ENCODE measurements around the gene MYO1D. TPM values are rescaled to one million over a fixed set of nuclear protein-coding genes. Genes with fewer than 3 reads are reported as not detected.

The MYO1D gene
- total RNA-seq, 1 experiment from 2014 or later = 23.5 TPM

DNA sequence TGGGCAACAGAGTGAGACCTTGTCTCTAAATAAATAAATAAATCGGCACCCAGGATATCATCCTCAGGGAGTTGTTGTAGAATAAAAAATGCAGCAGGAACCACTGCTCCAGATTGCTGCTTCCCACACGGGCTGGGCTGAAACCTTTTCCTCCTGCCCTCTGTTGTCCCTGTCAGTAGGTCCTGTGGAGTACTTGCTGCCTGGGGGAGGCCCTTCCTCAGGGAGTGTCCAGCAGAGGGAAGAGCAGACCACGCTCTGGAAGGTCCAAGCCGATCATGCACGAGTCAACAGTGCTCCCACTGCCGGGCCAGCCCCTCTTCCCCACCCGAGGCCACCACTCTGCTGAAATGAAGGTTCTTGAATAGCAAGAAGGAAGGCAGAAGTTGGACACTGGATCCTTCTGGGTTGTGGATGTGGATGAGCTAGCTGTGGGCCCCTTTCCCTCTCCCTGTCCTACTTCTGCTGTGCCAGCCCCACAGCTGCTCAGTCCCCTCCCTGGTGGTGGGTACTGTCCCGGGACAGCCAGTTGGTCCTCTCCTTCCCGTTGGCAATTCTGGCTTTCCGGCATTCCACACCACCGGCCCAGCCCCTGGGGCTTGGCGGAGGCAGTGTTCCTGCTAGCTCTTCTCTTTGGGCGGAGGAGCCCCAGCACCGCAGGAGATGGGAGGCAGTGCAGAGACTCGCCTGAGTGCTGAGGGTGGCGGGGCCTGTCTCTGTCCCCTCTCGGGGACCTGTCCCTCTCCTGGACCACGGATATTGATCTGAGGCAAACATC lies 379.3 kb downstream of the MYO1D start:
- ATAC-seq (peak; percentile 45), DNase-seq (peak; percentile 17)
- no TSS peak for BruUV-seq (replicated peaks)
- Histone ChIP-seq H3F3A (ENCODE audit: low read length, unreplicated experiment) (no peaks in the 10 kb centered on the region), H3K9me2 (replicated peaks; ENCODE audit: low read length) (no peaks in the 10 kb centered on the region), H3K4me1 (ENCODE audit: insufficient read depth, low read length) (peaks cover 17% of the 10 kb centered on the region), H4K20me1 (ENCODE audit: low read length) (no peaks in the 10 kb centered on the region), H2AFZ (ENCODE audit: low read length) (no peak overlapping the region), H3K4me2 (ENCODE audit: low read length) (no peak overlapping the region), H3K27ac (ENCODE audit: low read length) (peak overlapping the region; percentile 49; the same call in 1 of the 2 replicates), H3K4me3 (ENCODE audit: low read length) (no peak overlapping the region), H3K9ac (ENCODE audit: low read length) (no peak overlapping the region), H3K79me2 (ENCODE audit: low read length) (no peaks in the 10 kb centered on the region), H3K36me3 (ENCODE audit: low read depth, low read length) (no peaks in the 10 kb centered on the region), H3K9me3 (ENCODE audit: low read length) (no peaks in the 10 kb centered on the region), H3K27me3 (ENCODE audit: low read length) (no peaks in the 10 kb centered on the region)
- intact Hi-C loops (cut with micrococcal nuclease) = no loop called here
- POLR2A ChIA-PET (ENCODE audit: unreplicated experiment) = no interaction called here
- TF ChIP-seq EZH2 (IDR thresholded peaks at IDR 0.05; ENCODE audit: low read length, unreplicated experiment) (no peak), EZH2phosphoT487 (IDR thresholded peaks at IDR 0.05; ENCODE audit: borderline replicate concordance, low read length) (no peak)
- TF ChIP-seq, protein P1, sequence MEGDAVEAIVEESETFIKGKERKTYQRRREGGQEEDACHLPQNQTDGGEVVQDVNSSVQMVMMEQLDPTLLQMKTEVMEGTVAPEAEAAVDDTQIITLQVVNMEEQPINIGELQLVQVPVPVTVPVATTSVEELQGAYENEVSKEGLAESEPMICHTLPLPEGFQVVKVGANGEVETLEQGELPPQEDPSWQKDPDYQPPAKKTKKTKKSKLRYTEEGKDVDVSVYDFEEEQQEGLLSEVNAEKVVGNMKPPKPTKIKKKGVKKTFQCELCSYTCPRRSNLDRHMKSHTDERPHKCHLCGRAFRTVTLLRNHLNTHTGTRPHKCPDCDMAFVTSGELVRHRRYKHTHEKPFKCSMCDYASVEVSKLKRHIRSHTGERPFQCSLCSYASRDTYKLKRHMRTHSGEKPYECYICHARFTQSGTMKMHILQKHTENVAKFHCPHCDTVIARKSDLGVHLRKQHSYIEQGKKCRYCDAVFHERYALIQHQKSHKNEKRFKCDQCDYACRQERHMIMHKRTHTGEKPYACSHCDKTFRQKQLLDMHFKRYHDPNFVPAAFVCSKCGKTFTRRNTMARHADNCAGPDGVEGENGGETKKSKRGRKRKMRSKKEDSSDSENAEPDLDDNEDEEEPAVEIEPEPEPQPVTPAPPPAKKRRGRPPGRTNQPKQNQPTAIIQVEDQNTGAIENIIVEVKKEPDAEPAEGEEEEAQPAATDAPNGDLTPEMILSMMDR (conservative IDR thresholded peaks at IDR 0.05; ENCODE audit: low read depth, low read length) = peak; percentile 36; the same call in 1 of the 2 replicates
- CTCF ChIA-PET = no interaction called here

DNA sequence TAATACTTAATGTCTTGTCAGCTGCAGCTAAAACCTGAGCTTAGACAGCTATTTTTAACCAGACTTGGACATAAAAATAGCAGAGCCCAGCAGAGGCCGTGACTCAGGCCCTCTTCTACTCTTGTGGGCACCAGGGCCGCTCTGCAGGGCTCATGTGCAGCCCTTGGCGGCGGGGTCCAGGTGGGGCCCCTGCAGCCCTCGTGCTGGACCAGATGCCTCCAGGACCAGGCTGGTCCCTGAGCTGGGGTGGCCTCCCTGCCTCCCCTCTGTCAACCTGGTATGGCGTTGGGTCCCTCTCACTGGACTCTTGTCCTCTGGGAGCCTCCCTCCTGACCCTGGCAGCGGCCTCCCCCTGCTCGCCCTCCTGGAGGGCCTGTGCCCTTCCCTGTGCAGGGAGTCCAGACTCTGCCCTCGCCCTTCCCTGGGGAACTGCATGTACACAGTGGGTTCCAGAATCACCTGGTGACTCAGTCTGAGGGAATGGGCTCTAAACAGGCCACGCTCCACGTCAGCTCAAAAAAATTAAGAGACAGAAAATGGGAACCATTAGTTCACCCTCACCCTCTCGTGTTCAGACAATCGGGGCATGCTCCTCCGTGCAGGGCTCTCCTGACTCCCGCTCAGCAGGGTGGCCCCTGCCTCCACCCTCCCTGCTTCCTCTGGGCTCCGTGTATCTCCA lies 380.4 kb downstream of the MYO1D start:
- peak overlapping the region; percentile 66 for H2AFZ ChIP-seq (ENCODE audit: low read length)
- ChIA-PET CTCF (no interaction called here), POLR2A (ENCODE audit: unreplicated experiment) (no interaction called here)
- no peaks in the 10 kb centered on the region for H3K9me2 ChIP-seq (replicated peaks; ENCODE audit: low read length)
- H3K36me3 ChIP-seq (ENCODE audit: low read depth, low read length) = no peaks in the 10 kb centered on the region
- TF ChIP-seq, protein P1 (conservative IDR thresholded peaks at IDR 0.05; ENCODE audit: low read depth, low read length) = no peak
- TF ChIP-seq EZH2phosphoT487 (IDR thresholded peaks at IDR 0.05; ENCODE audit: borderline replicate concordance, low read length) = no peak
- no peak for TF ChIP-seq EZH2 (IDR thresholded peaks at IDR 0.05; ENCODE audit: low read length, unreplicated experiment)
- H4K20me1 ChIP-seq (ENCODE audit: low read length) = no peaks in the 10 kb centered on the region
- peak; percentile 88 for ATAC-seq
- peak overlapping the region; percentile 49 for H3K27ac ChIP-seq (ENCODE audit: low read length)
- no peaks in the 10 kb centered on the region for H3K27me3 ChIP-seq (ENCODE audit: low read length)
- no peaks in the 10 kb centered on the region for H3K79me2 ChIP-seq (ENCODE audit: low read length)
- H3F3A ChIP-seq (ENCODE audit: low read length, unreplicated experiment) = no peaks in the 10 kb centered on the region
- intact Hi-C loops (cut with micrococcal nuclease) = no loop called here
- H3K4me2 ChIP-seq (ENCODE audit: low read length) = peak overlapping the region; percentile 43; the same call in 1 of the 2 replicates
- no peaks in the 10 kb centered on the region for H3K9me3 ChIP-seq (ENCODE audit: low read length)
- DNase-seq = peak; percentile 75
- H3K9ac ChIP-seq (ENCODE audit: low read length) = no peak overlapping the region
- no TSS peak for BruUV-seq (replicated peaks)
- H3K4me1 ChIP-seq (ENCODE audit: insufficient read depth, low read length) = peaks cover 17% of the 10 kb centered on the region
- H3K4me3 ChIP-seq (ENCODE audit: low read length) = no peak overlapping the region
